Measurements from ENCODE around the gene ZNF717.
A peak's percentile ranks its signal among the peaks of the same experiment; 100 is the strongest.
"Not testable (repeated sequence)": the region's sequence is repeated elsewhere in the genome, so short reads cannot be mapped to it uniquely, and the experiment has no call there.

ZNF717 gene

DNA sequence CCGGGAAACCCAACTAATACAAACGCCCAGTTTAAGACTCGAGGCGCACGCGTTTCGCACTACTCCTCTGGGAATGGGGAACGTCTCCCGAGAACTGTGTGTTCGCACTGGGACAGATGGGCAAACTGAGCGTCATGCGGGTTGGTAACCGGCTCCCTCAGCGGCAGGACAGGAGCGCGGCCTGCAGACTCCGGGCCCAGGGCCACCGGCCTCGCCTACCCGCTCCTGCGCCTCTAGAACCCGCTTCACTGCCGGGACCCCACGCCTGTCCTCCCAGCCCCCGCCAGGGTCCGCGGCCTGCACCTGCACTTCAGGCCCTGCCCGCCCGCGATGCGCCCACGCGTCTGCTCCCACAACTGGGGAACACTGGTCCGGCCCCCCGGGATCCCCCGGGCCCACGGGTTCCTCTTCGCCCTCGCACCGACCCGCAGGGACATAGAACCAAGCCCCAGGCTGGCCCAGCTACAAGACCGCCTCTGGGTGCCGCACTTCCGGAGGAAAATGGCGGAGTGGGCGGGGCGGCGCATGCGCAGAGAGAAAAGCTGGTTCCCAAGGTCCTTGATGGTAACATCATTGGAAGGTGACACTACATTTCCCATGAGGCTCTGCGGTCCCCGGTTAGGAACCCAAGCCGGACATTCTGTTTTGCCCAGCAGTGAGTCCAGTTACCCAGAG is at the start of gene ZNF717:
ZNF717 (minus strand) TSS at position 469 of the 675 bp plus-strand sequence. CDS start 2,187 bp downstream, outside the sequence.
- DNase-seq (ENCODE audit: low read depth in 4 of 4, low spot score in 1 of 4) = peak; percentile 76 to 95 (median 88)

DNA sequence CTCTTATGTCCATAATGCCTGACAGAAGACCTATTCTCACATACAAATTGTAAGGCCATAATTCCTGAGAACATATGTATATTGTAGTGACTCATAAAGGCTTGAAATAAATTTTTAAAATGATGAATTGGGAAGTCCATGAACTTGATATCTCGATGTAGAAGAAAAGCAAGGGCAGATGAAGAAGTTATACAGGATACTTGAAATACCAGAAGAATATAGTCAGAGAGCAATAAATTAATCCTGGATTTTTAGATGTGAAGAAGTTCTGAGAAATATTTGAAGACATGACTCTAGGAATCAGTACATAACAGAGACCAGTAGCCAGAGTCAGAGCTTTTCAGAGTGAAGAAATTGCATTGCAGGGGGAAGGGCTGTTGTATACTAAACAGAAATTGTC is 45.7 kb upstream of the ZNF717 start:
- DNase-seq (ENCODE audit: low read depth in 4 of 4, low spot score in 1 of 4) = not testable (repeated sequence)

DNA sequence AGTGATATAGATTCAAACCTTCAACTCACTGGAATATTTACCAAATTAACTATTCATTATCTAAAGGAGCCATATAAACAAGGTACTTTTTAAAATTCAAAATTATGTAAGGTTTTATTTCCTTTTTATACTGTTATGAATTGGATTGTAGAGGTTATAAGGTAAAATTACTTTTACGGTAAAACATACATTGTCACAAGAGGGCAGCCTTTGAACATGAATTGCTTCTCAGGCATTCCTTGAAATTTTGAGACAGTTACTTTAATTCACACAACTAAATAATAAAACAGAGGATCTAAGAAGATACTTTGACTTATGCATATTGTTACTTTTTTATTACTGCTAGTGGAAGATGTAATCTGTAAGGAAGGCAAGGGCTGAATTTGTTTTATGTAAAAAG is 32.7 kb upstream of the ZNF717 start:
- DNase-seq (ENCODE audit: low read depth in 4 of 4, low spot score in 1 of 4) = not testable (repeated sequence)

DNA sequence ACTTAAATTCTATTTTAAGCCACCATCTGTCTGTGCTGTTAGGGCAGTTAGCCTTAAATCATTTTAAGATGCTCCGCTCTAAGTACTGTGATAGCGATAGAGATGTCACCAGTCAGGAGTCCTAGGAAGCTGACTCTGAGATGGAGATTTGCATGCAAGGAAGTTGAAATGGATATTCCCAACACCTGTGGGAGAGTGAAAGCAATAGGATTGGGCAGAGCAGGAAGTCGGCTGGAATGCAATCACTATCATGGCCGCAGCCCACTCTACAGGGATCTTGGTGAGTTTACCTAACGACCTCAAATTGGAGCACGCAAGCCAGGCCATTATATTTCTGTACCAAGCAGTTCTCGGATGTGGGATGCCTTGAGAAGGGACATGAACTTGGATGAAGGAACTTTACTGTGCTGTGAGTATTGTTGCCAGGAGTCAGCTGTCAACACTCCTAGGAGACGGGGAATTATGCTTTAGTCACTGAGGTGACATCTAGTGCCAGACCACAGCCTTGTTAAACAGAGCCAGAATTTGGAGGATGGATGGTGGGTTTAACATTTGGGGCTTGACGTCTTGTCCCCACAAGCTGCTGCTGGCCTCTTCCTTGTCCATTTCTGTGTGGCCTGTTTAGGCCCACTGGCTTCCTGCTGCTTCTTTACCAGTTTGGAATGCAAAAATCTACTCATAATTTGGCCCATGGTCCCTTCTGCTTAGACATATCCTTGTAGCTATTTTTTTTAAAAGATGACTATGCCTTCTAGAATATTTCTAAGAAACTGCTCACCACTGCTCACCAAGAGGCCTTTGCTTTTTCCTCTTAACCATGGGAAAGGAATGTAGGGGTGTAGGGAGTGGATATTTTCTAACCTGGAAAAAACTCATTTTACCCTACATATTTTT is 31.2 kb upstream of the ZNF717 start:
- DNase-seq (ENCODE audit: low read depth in 4 of 4, low spot score in 1 of 4) = not testable (repeated sequence)

DNA sequence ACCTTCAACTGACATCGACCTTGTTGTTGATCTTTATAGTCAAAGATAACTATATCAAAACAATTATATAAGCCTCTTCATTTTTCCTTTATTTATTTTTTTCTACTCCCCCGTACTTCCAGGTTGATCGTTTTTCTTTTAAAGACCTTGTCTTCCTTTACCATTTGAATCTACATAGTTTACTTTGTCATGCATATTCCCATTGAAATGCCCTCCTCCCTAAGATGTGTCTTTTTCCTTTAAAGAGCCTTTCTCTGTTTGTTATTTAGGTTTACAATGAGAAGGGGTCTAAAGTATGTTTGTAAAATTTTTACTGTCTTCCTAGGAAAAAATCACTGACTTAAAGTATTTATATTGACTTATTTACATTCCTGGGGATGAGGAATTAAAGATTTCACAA is 29.4 kb upstream of the ZNF717 start:
- no peak for DNase-seq (ENCODE audit: low read depth in 4 of 4, low spot score in 1 of 4)

DNA sequence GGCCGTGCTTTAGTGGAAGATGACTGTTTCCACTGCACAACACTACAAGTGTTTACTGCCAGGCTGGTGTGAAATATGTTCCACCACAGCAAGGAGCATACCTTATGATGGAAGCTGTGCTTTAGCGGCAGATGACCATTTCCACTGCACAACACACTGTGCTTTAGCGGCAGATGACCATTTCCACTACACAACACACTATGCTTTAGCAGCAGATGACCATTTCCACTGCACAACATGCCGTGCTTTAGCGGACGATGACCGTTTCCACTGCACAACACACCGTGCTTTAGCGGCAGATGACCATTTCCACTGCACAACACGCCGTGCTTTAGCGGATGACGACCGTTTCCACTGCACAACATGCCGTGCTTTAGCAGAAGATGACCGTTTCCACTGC is 2.8 kb downstream of the ZNF717 start:
- DNase-seq (ENCODE audit: low read depth in 4 of 4, low spot score in 1 of 4) = no peak

DNA sequence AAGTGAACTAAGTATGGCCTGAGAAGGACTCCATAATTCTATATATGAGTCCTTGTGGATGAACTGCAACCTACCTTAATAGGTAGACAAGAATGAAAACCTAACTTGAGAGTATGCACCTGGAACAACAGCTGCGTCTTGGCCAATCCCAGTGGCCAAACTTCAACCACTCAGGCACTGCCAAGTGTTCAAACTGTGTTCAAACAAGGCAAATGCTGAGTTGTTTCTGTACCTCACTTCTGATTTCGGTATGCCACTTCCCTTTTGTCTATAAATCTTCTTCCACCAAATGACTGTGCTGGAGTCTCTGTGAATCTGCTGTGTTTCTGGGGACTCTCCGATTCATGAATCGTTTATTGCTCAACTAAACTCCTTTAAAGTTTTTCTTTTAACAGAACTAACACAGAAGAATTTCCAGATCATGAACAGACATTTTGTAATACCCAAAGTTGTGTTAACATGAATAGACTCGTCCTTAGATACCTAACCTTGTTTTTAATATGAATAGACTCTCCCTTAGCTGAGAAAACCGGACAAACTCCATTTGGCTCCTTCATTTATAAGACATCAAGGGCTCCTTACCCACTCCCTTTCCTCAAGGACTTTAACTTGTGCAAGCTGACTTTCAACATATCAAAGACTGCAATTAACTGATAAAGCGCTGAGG is 4.1 kb downstream of the ZNF717 start:
- DNase-seq (ENCODE audit: low read depth in 4 of 4, low spot score in 1 of 4) = no peak

DNA sequence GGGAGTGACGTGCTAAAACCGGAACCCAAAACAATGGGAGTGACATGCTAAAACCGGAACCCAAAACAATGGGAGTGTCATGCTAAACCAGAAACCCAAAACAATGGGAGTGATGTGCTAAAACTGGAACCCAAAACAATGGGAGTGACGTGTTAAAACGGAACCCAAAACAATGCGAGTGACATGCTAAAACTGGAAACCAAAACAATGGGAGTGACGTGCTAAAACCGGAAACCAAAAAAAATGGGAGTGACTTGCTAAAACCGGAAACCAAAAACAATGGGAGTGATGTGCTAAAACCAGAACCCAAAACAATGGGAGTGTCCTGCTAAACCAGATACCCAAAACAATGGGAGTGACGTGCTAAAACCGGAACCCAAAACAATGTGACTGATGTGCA is 7.6 kb downstream of the ZNF717 start:
- DNase-seq (ENCODE audit: low read depth in 4 of 4, low spot score in 1 of 4) = not testable (repeated sequence)

DNA sequence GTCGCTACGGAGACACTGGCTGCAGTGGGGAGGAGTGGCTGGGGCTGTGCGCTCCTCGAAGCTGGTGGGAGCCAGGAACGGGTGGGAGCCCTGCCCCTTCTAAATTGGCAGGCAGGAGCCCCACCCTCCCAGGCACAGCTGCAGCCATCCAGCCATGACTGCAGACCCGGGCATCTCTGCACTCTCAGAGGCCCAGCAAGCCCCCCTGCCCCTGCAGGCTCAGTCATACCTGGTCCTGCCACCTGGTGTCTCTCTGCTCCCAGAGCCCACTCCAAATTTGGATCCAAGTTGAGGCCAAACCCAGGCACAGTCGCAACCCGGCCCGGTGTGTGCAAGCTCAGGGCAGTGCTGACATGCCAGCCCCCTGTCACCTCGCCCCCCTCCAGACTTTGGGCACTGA is 13.7 kb downstream of the ZNF717 start:
- not testable (repeated sequence) for DNase-seq (ENCODE audit: low read depth in 4 of 4, low spot score in 1 of 4)

DNA sequence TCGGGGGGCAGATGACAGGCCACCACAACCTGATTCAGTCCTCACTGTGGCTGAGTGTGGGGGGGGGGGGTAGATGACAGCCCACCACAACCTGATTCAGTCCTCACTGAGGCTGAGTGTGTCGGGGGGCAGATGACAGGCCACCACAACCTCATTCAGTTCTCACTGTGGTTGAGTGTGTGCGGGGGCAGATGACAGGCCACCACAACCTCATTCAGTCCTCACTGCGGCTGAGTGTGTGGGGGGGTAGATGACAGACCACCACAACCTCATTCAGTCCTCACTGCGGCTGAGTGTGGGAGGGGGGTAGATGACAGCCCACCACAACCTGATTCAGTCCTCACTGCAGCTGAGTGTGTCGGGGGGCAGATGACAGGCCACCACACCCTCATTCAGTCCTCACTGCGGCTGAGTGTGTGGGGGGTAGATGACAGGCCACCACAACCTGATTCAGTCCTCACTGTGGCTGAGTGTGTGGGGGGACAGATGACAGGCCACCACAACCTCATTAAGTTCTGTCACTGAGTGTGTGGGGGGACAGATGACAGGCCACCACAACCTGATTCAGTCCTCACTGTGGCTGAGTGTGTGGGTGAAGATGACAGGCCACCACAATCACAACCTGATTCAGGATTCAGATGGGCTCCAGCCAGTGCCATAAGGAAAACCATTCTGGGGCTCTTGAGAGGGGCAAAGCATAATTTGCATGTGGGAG is 16.9 kb downstream of the ZNF717 start:
- no peak for DNase-seq (ENCODE audit: low read depth in 4 of 4, low spot score in 1 of 4)

DNA sequence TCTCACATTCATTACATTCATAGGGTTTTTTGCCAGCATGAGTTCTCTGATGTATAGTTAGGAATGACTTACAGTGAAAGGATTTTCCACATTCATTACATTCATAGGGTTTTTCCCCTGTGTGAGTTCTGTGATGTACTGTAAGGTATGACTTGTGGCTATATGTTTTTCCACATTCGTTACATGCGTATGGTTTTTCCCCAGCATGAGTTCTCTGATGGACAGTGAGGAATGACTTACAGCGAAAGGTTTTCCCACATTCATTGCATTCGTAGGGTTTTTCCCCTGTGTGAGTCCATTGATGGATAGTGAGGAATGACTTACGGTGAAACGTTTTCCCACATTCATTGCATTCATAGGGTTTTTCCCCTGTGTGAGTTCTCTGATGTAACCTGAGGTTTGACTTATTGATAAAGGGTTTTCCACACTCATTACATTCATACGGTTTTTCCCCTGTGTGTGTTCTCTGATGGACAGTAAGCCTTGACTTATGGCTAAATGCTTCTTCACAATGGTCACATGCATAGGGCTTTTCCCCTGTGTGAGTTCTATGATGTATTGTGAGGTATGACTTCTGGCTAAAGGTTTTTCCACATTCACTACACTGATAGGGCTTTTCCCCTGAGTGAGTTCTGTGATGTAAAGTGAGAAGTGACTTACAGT is 47.4 kb downstream of the ZNF717 start:
- no peak for DNase-seq (ENCODE audit: low read depth in 4 of 4, low spot score in 1 of 4)

DNA sequence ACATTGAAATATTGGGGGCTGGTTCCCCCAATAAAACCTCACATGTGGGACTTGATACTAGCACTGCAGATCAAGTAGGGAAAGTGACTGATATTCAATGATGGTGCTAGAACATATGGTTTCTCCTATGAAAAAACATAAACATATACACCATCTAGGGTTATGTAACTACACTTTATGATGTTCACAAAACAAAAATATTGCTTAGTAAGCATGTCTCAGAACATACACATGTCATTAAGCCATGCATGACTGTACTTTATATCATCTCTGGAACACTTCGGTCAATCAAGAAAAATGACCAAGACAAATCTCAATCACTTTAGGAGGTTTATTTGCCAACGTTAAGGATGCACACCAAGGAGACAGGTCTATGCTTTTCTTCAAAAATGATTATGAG is 57.4 kb downstream of the ZNF717 start:
- no peak for DNase-seq (ENCODE audit: low read depth in 4 of 4, low spot score in 1 of 4)

DNA sequence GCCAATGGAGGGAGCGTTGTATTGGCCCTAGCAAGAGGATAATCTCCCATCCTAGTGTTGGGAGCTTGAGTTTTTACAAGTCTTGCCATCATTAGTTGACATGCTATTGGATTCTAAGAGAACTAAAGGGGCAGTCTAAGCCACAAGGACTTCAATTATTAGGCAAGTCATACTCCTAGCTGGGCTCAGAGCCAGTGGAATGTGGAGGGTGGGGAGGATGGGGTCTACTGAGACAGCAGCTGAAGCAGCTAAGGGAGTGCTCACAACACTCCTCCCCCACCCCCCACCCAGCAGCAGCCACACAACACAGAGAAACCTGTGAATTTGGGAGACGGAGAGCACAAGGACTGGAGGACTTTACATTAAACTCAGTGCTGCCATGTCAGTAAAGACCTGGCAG is 93.3 kb downstream of the ZNF717 start:
- DNase-seq (ENCODE audit: low read depth in 4 of 4, low spot score in 1 of 4) = no peak

DNA sequence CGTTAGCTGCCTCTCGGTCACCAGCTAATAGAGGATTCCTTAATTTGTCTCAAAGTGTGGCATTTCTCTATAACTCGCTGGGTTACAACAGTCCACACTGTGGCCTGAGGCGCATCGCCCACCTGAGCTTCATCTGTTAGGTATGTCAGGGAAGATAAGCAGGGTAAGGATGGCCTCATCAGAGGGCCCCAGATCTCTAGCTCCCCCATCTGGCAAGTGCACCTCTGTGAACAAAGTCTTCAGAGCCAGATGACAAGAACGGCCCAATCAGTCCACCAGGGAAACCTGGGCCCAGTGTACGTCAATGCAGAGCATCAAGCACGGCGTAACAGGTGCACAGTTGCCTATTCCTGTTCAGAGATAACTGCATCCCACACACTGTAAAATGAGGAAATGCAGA is 98.0 kb downstream of the ZNF717 start:
- no peak for DNase-seq (ENCODE audit: low read depth in 4 of 4, low spot score in 1 of 4)
